HG03045 (cell line): ENCODE data around the gene NCBP2.

Source experiments
- ATAC-seq: cut with Tn5 transposase; IDR thresholded peaks from one replicate; pipeline ENCODE4 v1.9.1; 2021; ENCODE audit warnings: mild to moderate bottlenecking, moderate library complexity; ENCODE audit not compliant: unreplicated experiment

Gene NCBP2

GRCh38 chr3:196941729-196942225 is 551 bp downstream of the NCBP2 start:
- peak; percentile 32 for ATAC-seq

- no peak for ATAC-seq
Observed at GRCh38 chr3:196938576-196938975, 3.8 kb downstream of the NCBP2 start.

GRCh38 chr3:196938124-196938523 is 4.2 kb downstream of the NCBP2 start:
- ATAC-seq = no peak

- no peak for ATAC-seq
Observed at GRCh38 chr3:196936288-196936687, 6.0 kb downstream of the NCBP2 start.

- ATAC-seq = no peak
Observed at GRCh38 chr3:196932600-196932999, 9.7 kb downstream of the NCBP2 start.

- ATAC-seq = no peak
Observed at GRCh38 chr3:196931828-196932587, 10.3 kb downstream of the NCBP2 start.

GRCh38 chr3:196931157-196931556 is 11.2 kb downstream of the NCBP2 start:
- no peak for ATAC-seq

GRCh38 chr3:196927571-196928453 is 14.5 kb downstream of the NCBP2 start:
- no peak for ATAC-seq

GRCh38 chr3:196920733-196921132 is 21.6 kb downstream of the NCBP2 start:
- ATAC-seq = no peak

GRCh38 chr3:196918968-196919367 is 23.4 kb downstream of the NCBP2 start:
- no peak for ATAC-seq

- ATAC-seq = no peak
Observed at GRCh38 chr3:196916995-196917394, 25.3 kb downstream of the NCBP2 start.

GRCh38 chr3:196916221-196916620 is 26.1 kb downstream of the NCBP2 start:
- ATAC-seq = no peak

- ATAC-seq = no peak
Observed at GRCh38 chr3:196915375-196915774, 27.0 kb downstream of the NCBP2 start.

GRCh38 chr3:196914866-196915265 is 27.5 kb downstream of the NCBP2 start:
- no peak for ATAC-seq

- no peak for ATAC-seq
Observed at GRCh38 chr3:196903740-196904139, 38.6 kb downstream of the NCBP2 start.

GRCh38 chr3:196902296-196902695 is 40.0 kb downstream of the NCBP2 start:
- no peak for ATAC-seq

GRCh38 chr3:196901768-196902167 is 40.6 kb downstream of the NCBP2 start:
- ATAC-seq = no peak

GRCh38 chr3:196896229-196896628 is 46.1 kb downstream of the NCBP2 start:
- ATAC-seq = no peak

GRCh38 chr3:196894557-196895295 is 47.6 kb downstream of the NCBP2 start:
- no peak for ATAC-seq

- no peak for ATAC-seq
Observed at GRCh38 chr3:196889844-196890708, 52.3 kb downstream of the NCBP2 start.
